Liver (tissue), 9 donors: ENCODE results near the gene MED29. TPM values are rescaled to one million over a fixed set of nuclear protein-coding genes. Genes with fewer than 3 reads are reported as not detected.

Experiments used
- DNase-seq: peaks from one replicate; pipeline ENCODE4 v3.0.0-alpha.2; 2017; ENCODE audit warnings: low spot score
- H3K27ac ChIP-seq, 2 donors: one replicate each; pipeline ENCODE4 v1.7.0; 2013; ENCODE audit warnings: inconsistent platforms in 2 of 2, low read length in 2 of 2, control low read depth in 1 of 2, low read depth in 1 of 2, mild to moderate bottlenecking in 1 of 2
- H3K27me3 ChIP-seq, 4 donors: one replicate each; pipeline versions ENCODE4 v1.6.1 to v1.7.0; 2013; ENCODE audit warnings: low read length in 3 of 4, inconsistent platforms in 1 of 4, mild to moderate bottlenecking in 1 of 4, moderate library complexity in 1 of 4; ENCODE audit not compliant: control insufficient read depth in 4 of 4, insufficient read depth in 4 of 4
- H3K36me3 ChIP-seq, 4 donors: one replicate each; pipeline versions ENCODE4 v1.6.1 to v1.7.0; 2013; ENCODE audit warnings: low read length in 3 of 4, mild to moderate bottlenecking in 3 of 4, low read depth in 1 of 4, moderate library complexity in 1 of 4; ENCODE audit not compliant: control insufficient read depth in 4 of 4, insufficient read depth in 3 of 4
- H3K4me1 ChIP-seq, 4 donors: one replicate each; pipeline versions ENCODE4 v1.6.1 to v1.7.0; 2013; ENCODE audit warnings: low read length in 3 of 4, mild to moderate bottlenecking in 3 of 4, moderate library complexity in 1 of 4; ENCODE audit not compliant: control insufficient read depth in 4 of 4, insufficient read depth in 4 of 4
- H3K4me3 ChIP-seq, 3 donors: one replicate each; pipeline versions ENCODE4 v1.6.1 to v1.7.0; 2013; ENCODE audit warnings: low read length in 3 of 3, control low read depth in 1 of 3, low read depth in 1 of 3, mild to moderate bottlenecking in 1 of 3
- H3K9ac ChIP-seq, 2 donors: one replicate each; pipeline ENCODE4 v1.7.0; 2013; ENCODE audit warnings: low read length in 2 of 2, mild to moderate bottlenecking in 2 of 2, moderate library complexity in 2 of 2, control low read depth in 1 of 2, low read depth in 1 of 2
- H3K9me3 ChIP-seq, 4 donors: one replicate each; pipeline versions ENCODE4 v1.6.1 to v1.7.0; 2013; ENCODE audit warnings: low read length in 3 of 4; ENCODE audit not compliant: control insufficient read depth in 4 of 4
- HNF4A ChIP-seq, 2 donors: conservative IDR thresholded peaks; 2 replicates each; pipeline ENCODE4 v1.6.1; 2016; ENCODE audit warnings: antibody characterized with exemption in 2 of 2, mild to moderate bottlenecking in 2 of 2
- HNF4G ChIP-seq: IDR thresholded peaks from 2 replicates; pipeline ENCODE4 v1.6.1; 2016; ENCODE audit warnings: antibody characterized with exemption
- JUND ChIP-seq, 2 donors: IDR thresholded peaks; 2 replicates each; pipeline ENCODE4 v1.6.1; 2016; ENCODE audit warnings: antibody characterized with exemption in 2 of 2
- NR2F2 ChIP-seq: IDR thresholded peaks from 2 replicates; pipeline ENCODE4 v1.6.1; 2016; ENCODE audit warnings: antibody characterized with exemption
- WGBS: extraction: QIAGEN DNeasy Blood & Tissue Kit; methylation state at CpG from one replicate; pipeline ENCODE4 v1.1.7; 2013; 5-methylcytosine and 5-hydroxymethylcytosine counted together
- polyA plus RNA-seq, 2 donors: library from polyadenylated mRNA; stranded (reverse) in 1 of 2; unstranded in 1 of 2; fragments of 200-250 nt in 1 of 2; fragments of >200 nt in 1 of 2; fragmentation: Nextera tagmentation in 1 of 2; extraction: Ambion mirVana in 1 of 2; gene quantifications; one replicate each; pipeline versions ENCODE4 v1.2.1 to v1.2.3, GENCODE V29; 2013 to 2015
- total RNA-seq, 2 donors: library from RNA; depleted of rRNA; stranded (reverse); fragments of >200 nt; gene quantifications; one replicate each; pipeline ENCODE4 v1.2.3, GENCODE V29; 2014
- TF ChIP-seq, protein P1 (sequence below): IDR thresholded peaks from 2 replicates; pipeline ENCODE4 v1.6.1; 2016; ENCODE audit warnings: antibody characterized with exemption, mild to moderate bottlenecking
- TF ChIP-seq, protein P2 (sequence below): IDR thresholded peaks from 2 replicates; pipeline ENCODE4 v1.6.1; 2016; ENCODE audit warnings: antibody characterized with exemption
- TF ChIP-seq, protein P3 (sequence below): fragments of 150-350 bp; IDR thresholded peaks from 2 replicates; pipeline ENCODE4 v1.5.1; 2017; ENCODE audit warnings: improper control_type of control experiment, low read depth, low read length; ENCODE audit not compliant: missing input control
- donor health status: healthy.
- donor health status: healthy.
- donor health status: healthy.
- donor health status: healthy.
- donor health status: healthy.

MED29 gene
- total and polyA plus RNA-seq, 4 donors: 11.0 to 24.2 (median 17.4) TPM

DNA sequence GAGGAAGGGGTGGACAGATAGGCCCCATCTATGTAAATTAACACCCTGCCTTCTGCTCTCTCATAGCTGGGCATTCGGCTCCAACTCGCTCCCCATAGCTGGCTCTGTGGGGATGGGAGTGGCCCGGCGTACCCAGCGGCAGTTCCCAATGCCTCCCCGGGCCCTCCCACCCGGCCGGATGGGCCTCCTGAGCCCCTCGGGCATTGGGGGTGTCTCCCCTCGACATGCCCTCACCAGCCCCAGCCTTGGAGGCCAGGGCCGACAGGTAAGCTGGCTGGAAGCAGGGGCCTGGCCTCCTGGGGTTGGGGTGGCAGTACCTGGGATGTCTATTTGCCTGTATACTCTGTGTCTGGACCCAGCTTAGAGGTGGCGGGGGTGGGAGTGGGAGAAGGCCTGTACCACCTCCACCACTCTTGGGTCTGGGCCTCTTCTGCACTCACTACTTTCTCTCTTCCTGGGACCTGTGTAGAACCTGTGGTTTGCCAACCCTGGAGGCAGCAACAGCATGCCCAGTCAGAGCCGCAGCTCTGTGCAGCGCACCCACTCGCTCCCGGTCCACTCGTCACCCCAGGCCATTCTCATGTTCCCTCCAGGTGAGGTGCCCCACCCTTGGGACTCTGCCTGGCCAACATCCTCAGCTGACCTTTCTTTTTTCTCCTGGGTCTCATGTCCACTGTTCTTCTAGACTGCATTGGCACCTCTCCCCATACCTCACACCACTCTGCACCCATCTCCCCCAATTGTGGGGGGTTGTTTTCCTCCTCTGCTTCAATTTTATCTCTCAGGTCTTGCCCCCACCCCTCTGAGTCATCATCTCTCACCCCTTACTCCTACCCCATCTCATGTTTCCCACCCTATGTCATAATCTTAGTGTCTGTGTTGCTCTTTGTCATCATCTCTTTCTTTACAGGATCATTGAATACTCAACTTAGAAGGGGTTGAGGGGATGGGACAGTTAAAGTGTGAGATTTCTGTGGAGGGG, 10.4 kb upstream of the MED29 start:
- Histone ChIP-seq H3K9me3 (no peaks in the 10 kb centered on the region), H3K27me3 (no peaks in the 10 kb centered on the region), H3K36me3 (peaks cover 12 to 56% (median 32%) of the 10 kb centered on the region in 4 donors), H3K9ac (no peak overlapping the region), H3K4me3 (no peak overlapping the region), H3K4me1 (peaks cover 11 to 30% (median 27%) of the 10 kb centered on the region in 4 donors), H3K27ac (no peak overlapping the region)
- no peak for DNase-seq
- WGBS: 96% methylated on average over 17 of the region's 17 CpGs
- no peak for TF ChIP-seq HNF4G

DNA sequence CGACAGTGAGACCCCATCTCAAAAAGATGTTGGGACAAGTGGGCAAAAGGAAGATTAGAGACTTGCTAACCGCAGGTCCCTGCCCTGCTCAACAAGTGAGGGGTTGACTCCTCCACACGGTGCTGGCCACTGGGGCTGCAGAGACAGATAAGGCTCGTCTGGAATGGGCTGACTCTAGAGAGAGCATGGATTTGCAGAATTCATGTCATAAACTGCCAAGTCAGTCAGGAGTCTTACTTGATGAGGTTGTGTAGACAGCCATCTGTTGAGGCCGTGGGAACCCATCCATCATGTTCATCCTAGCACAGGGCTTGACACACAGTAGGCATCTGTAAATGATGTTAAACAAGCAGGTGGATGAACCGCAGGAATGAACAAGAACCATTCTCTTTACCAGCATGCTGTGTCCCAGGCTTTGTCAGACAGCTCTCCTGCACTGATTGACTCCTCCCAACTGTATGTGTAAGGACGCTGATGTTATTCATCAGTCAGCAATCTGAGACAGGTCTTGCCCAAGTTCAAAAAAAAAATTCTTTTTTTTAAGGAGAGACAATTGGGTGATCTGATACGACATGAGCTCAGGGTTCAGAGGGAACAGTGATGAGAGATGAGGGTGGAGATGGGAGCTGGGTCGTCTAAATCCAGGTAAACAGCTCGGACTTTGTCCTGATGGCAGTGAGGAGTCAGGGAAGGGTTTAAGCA, 9.1 kb upstream of the MED29 start:
- TF ChIP-seq HNF4G (no peak), JUND (IDR thresholded peaks at IDR 0.05) (no peak), NR2F2 (no peak), HNF4A (conservative IDR thresholded peaks at IDR 0.05) (no peak)
- TF ChIP-seq, protein P1, sequence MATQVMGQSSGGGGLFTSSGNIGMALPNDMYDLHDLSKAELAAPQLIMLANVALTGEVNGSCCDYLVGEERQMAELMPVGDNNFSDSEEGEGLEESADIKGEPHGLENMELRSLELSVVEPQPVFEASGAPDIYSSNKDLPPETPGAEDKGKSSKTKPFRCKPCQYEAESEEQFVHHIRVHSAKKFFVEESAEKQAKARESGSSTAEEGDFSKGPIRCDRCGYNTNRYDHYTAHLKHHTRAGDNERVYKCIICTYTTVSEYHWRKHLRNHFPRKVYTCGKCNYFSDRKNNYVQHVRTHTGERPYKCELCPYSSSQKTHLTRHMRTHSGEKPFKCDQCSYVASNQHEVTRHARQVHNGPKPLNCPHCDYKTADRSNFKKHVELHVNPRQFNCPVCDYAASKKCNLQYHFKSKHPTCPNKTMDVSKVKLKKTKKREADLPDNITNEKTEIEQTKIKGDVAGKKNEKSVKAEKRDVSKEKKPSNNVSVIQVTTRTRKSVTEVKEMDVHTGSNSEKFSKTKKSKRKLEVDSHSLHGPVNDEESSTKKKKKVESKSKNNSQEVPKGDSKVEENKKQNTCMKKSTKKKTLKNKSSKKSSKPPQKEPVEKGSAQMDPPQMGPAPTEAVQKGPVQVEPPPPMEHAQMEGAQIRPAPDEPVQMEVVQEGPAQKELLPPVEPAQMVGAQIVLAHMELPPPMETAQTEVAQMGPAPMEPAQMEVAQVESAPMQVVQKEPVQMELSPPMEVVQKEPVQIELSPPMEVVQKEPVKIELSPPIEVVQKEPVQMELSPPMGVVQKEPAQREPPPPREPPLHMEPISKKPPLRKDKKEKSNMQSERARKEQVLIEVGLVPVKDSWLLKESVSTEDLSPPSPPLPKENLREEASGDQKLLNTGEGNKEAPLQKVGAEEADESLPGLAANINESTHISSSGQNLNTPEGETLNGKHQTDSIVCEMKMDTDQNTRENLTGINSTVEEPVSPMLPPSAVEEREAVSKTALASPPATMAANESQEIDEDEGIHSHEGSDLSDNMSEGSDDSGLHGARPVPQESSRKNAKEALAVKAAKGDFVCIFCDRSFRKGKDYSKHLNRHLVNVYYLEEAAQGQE: no peak
- TF ChIP-seq, protein P2, sequence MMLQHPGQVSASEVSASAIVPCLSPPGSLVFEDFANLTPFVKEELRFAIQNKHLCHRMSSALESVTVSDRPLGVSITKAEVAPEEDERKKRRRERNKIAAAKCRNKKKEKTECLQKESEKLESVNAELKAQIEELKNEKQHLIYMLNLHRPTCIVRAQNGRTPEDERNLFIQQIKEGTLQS: no peak
- TF ChIP-seq, protein P3, sequence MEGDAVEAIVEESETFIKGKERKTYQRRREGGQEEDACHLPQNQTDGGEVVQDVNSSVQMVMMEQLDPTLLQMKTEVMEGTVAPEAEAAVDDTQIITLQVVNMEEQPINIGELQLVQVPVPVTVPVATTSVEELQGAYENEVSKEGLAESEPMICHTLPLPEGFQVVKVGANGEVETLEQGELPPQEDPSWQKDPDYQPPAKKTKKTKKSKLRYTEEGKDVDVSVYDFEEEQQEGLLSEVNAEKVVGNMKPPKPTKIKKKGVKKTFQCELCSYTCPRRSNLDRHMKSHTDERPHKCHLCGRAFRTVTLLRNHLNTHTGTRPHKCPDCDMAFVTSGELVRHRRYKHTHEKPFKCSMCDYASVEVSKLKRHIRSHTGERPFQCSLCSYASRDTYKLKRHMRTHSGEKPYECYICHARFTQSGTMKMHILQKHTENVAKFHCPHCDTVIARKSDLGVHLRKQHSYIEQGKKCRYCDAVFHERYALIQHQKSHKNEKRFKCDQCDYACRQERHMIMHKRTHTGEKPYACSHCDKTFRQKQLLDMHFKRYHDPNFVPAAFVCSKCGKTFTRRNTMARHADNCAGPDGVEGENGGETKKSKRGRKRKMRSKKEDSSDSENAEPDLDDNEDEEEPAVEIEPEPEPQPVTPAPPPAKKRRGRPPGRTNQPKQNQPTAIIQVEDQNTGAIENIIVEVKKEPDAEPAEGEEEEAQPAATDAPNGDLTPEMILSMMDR: no peak
- no peak for DNase-seq
- Histone ChIP-seq H3K4me1 (peaks cover 6 to 18% (median 15%) of the 10 kb centered on the region in 4 donors), H3K9me3 (no peaks in the 10 kb centered on the region), H3K4me3 (no peak overlapping the region), H3K9ac (no peak overlapping the region), H3K36me3 (peaks cover 17 to 62% (median 35%) of the 10 kb centered on the region in 4 donors), H3K27me3 (no peaks in the 10 kb centered on the region), H3K27ac (no peak overlapping the region)
- WGBS: 81% methylated on average over 10 of the region's 10 CpGs
